ENCODE measurements around the gene KLRG1.

DNA sequence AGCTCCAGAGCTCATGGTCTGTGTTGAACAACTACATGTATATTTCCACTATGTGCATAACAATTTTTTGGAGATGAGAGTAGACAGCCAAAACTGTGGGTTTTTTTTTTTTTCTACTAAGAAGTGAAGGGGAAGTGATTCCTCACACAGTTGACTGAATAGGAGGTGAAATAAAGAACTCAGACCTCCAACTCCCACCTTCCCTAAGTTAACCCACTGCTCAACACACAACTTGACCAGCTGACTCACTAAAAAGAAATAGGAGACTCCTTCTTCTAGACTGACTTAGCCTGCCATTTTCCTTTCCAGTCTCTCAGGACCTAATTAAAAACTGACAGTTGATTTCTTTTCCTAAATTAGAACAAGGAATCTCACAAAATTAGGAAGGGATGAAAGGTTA, 41.6 kb upstream of the KLRG1 start:
- TF ChIP-seq CTCF (IDR thresholded peaks at IDR 0.05) (no peak), POLR2AphosphoS5 (IDR thresholded peaks at IDR 0.05) (no peak)
